ENCODE measurements around the gene MNX1.

The MNX1 gene

DNA sequence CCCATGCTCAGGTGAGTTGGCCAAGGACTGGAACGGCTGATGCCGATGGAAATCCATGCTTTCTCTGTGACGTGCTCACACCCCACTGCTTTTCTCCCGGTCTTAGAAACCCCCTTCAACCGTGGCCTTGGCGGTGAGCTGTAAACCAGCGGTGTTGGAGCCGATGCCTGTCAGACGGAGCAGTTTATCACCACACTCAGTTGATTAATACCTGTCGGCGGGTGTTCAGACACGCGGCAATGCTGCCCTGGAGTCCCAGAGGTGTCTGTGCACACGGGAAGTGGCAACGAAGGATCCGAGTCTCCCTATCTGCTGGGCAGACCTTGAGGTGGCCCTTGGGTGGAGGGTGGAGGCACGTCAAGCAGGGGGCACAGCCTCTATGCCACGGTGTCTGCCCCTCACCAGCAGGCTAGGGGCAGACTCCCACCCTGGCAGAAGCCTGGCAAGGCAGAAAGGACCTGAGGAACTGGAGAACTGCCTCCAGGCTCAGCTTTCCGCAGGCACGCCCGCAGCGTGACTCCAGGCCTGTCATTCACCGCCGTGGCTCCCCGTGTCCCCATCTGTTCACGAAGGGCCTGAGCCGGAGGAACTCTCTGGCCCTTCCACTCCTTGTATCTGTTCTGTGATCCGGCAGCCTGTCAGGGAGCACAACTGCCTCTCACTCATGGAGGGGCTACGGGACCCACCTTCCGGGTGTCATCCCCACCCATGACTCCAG lies 34.6 kb upstream of the MNX1 start:
- no peaks in the 10 kb centered on the region for H3K9me3 ChIP-seq (ENCODE audit: control insufficient read depth in 1 of 2, low read length in 2 of 2)
- H3K4me1 ChIP-seq (ENCODE audit: control insufficient read depth in 1 of 2, insufficient read depth in 2 of 2, low read length in 2 of 2) = no peaks in the 10 kb centered on the region
- no peak overlapping the region for H3K4me3 ChIP-seq (ENCODE audit: low read depth in 1 of 2, low read length in 2 of 2)
- H3K27me3 ChIP-seq (ENCODE audit: control insufficient read depth in 1 of 2, insufficient read depth in 2 of 2, low read length in 2 of 2) = peaks cover 4 to 11% of the 10 kb centered on the region in 2 donors
- H3K27ac ChIP-seq (ENCODE audit: low read depth, low read length) = no peak overlapping the region
- H3K36me3 ChIP-seq (ENCODE audit: control insufficient read depth in 1 of 2, insufficient read depth in 2 of 2, low read length in 2 of 2) = no peaks in the 10 kb centered on the region
- no peak overlapping the region for H3K9ac ChIP-seq (ENCODE audit: low read depth in 1 of 2, low read length in 2 of 2)

DNA sequence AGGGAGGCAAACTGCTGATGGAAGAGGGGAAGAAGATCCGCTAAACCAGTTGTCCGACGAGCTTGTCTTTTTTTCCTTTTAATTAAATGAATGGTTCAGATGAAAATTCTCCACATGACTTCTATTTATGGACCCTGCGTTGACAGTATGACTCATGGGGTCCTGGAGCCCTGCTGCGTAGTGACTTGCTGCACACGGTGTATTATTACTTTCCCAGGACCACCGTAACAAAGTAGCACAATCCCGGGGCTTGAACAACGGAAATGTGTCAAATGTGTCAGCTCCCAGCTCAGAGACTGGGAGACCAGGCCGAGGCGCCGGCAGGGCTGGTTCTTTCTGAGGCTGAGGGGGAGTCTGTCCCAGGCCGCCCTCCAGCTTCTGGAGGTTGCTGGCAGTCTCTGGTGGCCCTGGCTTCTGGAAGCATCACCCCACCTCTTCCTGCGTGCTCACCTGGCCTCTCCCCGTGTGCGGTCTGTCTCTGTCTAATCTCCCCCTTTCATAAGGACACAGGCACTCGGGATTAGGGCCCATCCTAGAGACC lies 33.8 kb upstream of the MNX1 start:
- no peak overlapping the region for H3K9ac ChIP-seq (ENCODE audit: low read depth in 1 of 2, low read length in 2 of 2)
- H3K9me3 ChIP-seq (ENCODE audit: control insufficient read depth in 1 of 2, low read length in 2 of 2) = no peaks in the 10 kb centered on the region
- no peak overlapping the region for H3K27ac ChIP-seq (ENCODE audit: low read depth, low read length)
- no peaks in the 10 kb centered on the region for H3K36me3 ChIP-seq (ENCODE audit: control insufficient read depth in 1 of 2, insufficient read depth in 2 of 2, low read length in 2 of 2)
- no peak overlapping the region for H3K4me3 ChIP-seq (ENCODE audit: low read depth in 1 of 2, low read length in 2 of 2)
- no peaks in the 10 kb centered on the region for H3K4me1 ChIP-seq (ENCODE audit: control insufficient read depth in 1 of 2, insufficient read depth in 2 of 2, low read length in 2 of 2)
- H3K27me3 ChIP-seq (ENCODE audit: control insufficient read depth in 1 of 2, insufficient read depth in 2 of 2, low read length in 2 of 2) = peaks cover 0 to 11% of the 10 kb centered on the region in 2 donors

DNA sequence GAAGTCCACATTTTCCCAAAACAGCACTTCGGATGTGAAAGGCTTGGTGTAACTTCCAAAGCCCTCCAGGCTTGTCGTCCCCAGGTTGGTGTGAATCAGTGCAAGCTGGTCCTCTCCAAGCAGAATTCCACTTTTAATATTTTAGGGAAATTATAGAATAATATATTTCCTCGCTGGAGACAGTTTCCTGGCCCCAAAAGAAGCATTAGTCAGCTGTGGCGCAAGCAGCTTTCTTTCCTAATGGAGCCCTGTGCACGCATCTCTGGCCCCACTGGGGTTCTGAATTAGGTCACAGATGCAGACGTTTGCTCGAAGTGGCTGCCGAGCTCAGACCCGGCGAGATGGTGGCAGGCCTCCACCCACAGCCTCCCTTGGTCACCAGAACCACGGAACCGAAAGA lies 33.3 kb upstream of the MNX1 start:
- peaks cover 0 to 10% of the 10 kb centered on the region in 2 donors for H3K27me3 ChIP-seq (ENCODE audit: control insufficient read depth in 1 of 2, insufficient read depth in 2 of 2, low read length in 2 of 2)
- H3K9ac ChIP-seq (ENCODE audit: low read depth in 1 of 2, low read length in 2 of 2) = no peak overlapping the region
- H3K4me1 ChIP-seq (ENCODE audit: control insufficient read depth in 1 of 2, insufficient read depth in 2 of 2, low read length in 2 of 2) = no peaks in the 10 kb centered on the region
- no peak overlapping the region for H3K4me3 ChIP-seq (ENCODE audit: low read depth in 1 of 2, low read length in 2 of 2)
- H3K9me3 ChIP-seq (ENCODE audit: control insufficient read depth in 1 of 2, low read length in 2 of 2) = no peaks in the 10 kb centered on the region
- no peaks in the 10 kb centered on the region for H3K36me3 ChIP-seq (ENCODE audit: control insufficient read depth in 1 of 2, insufficient read depth in 2 of 2, low read length in 2 of 2)
- H3K27ac ChIP-seq (ENCODE audit: low read depth, low read length) = no peak overlapping the region

DNA sequence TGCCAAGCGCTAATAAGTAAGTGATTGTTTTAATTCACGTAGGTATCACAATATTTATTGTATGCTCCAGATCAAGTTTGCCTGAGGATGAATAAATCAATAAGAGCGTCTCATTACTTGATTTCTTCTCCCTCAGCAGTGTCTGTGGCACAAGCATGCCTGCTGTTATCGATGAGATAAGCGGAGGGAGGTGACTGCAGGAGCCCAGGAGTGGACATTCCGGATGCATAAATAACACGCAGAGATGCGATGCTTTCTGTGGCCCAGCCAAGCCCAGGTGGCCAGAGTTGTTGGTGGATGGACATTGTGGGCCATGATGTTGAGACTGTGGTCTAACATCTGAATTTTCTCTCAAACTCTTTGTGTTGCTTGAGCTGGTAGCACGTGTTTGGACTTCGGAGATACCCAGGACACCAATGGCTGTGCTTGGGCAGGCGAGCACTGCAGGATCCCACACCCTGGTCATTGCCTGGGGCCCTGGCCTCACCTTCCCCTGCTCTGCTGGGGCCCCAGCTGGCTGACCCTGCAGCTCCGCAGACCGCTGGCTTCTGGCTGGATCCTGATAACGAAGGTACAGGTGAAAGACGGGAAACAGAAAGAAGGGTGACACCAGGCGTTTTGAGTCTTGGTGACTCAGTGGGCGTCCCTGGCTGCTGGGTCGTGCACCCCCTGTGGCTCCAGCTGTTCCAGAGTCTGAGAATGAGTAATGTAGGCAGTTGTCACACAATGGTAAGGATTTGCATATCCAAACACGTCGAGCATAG lies 31.2 kb upstream of the MNX1 start:
- Histone ChIP-seq H3K27me3 (ENCODE audit: control insufficient read depth in 1 of 2, insufficient read depth in 2 of 2, low read length in 2 of 2) (peaks cover 9% of the 10 kb centered on the region in 2 donors), H3K9me3 (ENCODE audit: control insufficient read depth in 1 of 2, low read length in 2 of 2) (no peaks in the 10 kb centered on the region), H3K27ac (ENCODE audit: low read depth, low read length) (no peak overlapping the region), H3K4me3 (ENCODE audit: low read depth in 1 of 2, low read length in 2 of 2) (no peak overlapping the region), H3K36me3 (ENCODE audit: control insufficient read depth in 1 of 2, insufficient read depth in 2 of 2, low read length in 2 of 2) (no peaks in the 10 kb centered on the region), H3K9ac (ENCODE audit: low read depth in 1 of 2, low read length in 2 of 2) (no peak overlapping the region), H3K4me1 (ENCODE audit: control insufficient read depth in 1 of 2, insufficient read depth in 2 of 2, low read length in 2 of 2) (no peaks in the 10 kb centered on the region)

DNA sequence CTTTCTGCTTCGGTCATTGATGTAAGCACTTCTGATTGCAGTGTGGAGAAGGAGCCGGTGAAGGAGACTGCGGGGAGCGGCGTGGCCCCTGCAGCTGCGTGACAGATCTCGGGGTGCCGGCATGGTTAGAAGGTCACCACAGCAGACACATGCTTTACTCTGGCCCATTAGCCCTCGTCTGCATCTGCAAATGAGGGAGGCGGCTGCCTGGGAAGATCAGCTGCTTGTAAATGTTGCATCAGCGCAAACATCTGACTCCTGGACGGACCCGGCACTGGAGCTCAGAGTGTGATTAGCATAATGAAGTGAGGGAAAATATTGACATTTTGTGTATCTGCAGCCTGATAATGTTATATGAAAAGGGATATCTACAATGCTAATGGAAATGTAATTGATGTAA lies 30.5 kb upstream of the MNX1 start:
- H3K4me1 ChIP-seq (ENCODE audit: control insufficient read depth in 1 of 2, insufficient read depth in 2 of 2, low read length in 2 of 2) = no peaks in the 10 kb centered on the region
- H3K4me3 ChIP-seq (ENCODE audit: low read depth in 1 of 2, low read length in 2 of 2) = no peak overlapping the region
- no peak overlapping the region for H3K9ac ChIP-seq (ENCODE audit: low read depth in 1 of 2, low read length in 2 of 2)
- no peaks in the 10 kb centered on the region for H3K36me3 ChIP-seq (ENCODE audit: control insufficient read depth in 1 of 2, insufficient read depth in 2 of 2, low read length in 2 of 2)
- H3K9me3 ChIP-seq (ENCODE audit: control insufficient read depth in 1 of 2, low read length in 2 of 2) = no peaks in the 10 kb centered on the region
- H3K27me3 ChIP-seq (ENCODE audit: control insufficient read depth in 1 of 2, insufficient read depth in 2 of 2, low read length in 2 of 2) = peaks cover 9 to 10% of the 10 kb centered on the region in 2 donors
- H3K27ac ChIP-seq (ENCODE audit: low read depth, low read length) = no peak overlapping the region

DNA sequence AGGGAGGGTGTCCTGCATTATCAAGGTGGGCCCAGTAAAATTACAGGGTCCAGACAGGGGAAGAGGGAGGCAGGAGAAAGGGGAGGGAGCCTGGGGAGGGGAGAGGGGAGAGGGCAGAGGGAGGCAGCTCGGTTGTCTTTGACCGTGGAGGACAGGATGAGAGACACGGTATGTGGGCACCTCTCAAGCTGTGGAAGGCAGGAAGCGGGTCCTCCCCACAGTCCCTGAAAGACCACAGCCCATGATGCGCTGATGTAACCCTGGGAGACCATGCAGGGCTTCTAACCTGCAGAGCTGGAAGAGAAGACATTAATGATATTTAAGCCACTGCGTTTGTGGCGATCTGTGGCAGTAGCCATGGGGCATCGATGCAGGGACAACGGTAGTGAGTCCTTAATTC lies 27.2 kb upstream of the MNX1 start:
- no peak overlapping the region for H3K9ac ChIP-seq (ENCODE audit: low read depth in 1 of 2, low read length in 2 of 2)
- peaks cover 10 to 13% of the 10 kb centered on the region in 2 donors for H3K27me3 ChIP-seq (ENCODE audit: control insufficient read depth in 1 of 2, insufficient read depth in 2 of 2, low read length in 2 of 2)
- H3K36me3 ChIP-seq (ENCODE audit: control insufficient read depth in 1 of 2, insufficient read depth in 2 of 2, low read length in 2 of 2) = no peaks in the 10 kb centered on the region
- no peaks in the 10 kb centered on the region for H3K4me1 ChIP-seq (ENCODE audit: control insufficient read depth in 1 of 2, insufficient read depth in 2 of 2, low read length in 2 of 2)
- H3K4me3 ChIP-seq (ENCODE audit: low read depth in 1 of 2, low read length in 2 of 2) = no peak overlapping the region
- H3K27ac ChIP-seq (ENCODE audit: low read depth, low read length) = no peak overlapping the region
- H3K9me3 ChIP-seq (ENCODE audit: control insufficient read depth in 1 of 2, low read length in 2 of 2) = no peaks in the 10 kb centered on the region

DNA sequence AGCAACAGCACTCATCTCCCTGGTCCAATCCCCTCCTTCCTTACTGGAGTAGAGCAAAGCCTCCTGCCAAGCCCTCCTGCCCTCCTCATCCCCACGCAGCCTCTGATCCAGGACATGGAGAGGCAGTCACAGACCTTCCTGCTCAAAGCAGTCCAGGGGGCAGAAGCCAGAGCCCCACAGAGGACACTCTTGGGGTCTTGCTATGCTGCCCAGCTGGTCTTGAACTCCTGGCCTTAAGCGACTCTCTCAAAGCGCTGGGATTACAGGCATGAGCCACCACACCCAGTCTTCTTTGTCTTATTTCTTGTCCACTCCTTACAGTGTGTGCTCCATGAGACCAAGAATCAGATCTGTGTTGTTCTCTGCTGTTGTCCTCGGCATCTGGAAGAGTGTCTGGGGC lies 26.6 kb upstream of the MNX1 start:
- no peak overlapping the region for H3K27ac ChIP-seq (ENCODE audit: low read depth, low read length)
- no peak overlapping the region for H3K4me3 ChIP-seq (ENCODE audit: low read depth in 1 of 2, low read length in 2 of 2)
- H3K36me3 ChIP-seq (ENCODE audit: control insufficient read depth in 1 of 2, insufficient read depth in 2 of 2, low read length in 2 of 2) = no peaks in the 10 kb centered on the region
- no peaks in the 10 kb centered on the region for H3K4me1 ChIP-seq (ENCODE audit: control insufficient read depth in 1 of 2, insufficient read depth in 2 of 2, low read length in 2 of 2)
- peaks cover 12% of the 10 kb centered on the region in 2 donors for H3K27me3 ChIP-seq (ENCODE audit: control insufficient read depth in 1 of 2, insufficient read depth in 2 of 2, low read length in 2 of 2)
- H3K9me3 ChIP-seq (ENCODE audit: control insufficient read depth in 1 of 2, low read length in 2 of 2) = no peaks in the 10 kb centered on the region
- no peak overlapping the region for H3K9ac ChIP-seq (ENCODE audit: low read depth in 1 of 2, low read length in 2 of 2)

DNA sequence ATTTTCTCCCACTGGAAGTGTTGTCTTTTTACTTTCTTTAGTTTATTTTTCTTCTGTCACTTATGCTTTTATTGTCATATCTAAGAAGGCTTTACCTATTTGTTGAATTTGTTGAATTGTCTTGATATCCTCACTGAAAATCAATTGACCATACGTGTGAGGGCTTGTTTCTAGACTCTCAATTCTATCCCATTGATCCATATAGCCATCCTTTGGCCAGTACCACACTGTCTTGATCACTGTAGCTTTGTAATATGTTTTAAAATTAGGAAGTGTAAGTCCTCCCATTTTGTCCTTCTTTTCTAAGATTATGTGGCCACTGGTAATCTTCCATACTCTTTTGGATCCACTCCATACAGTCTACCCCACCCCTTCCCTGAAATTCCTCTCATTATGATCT lies 25.5 kb upstream of the MNX1 start:
- Histone ChIP-seq H3K9ac (ENCODE audit: low read depth in 1 of 2, low read length in 2 of 2) (no peak overlapping the region), H3K4me1 (ENCODE audit: control insufficient read depth in 1 of 2, insufficient read depth in 2 of 2, low read length in 2 of 2) (no peaks in the 10 kb centered on the region), H3K27ac (ENCODE audit: low read depth, low read length) (no peak overlapping the region), H3K4me3 (ENCODE audit: low read depth in 1 of 2, low read length in 2 of 2) (no peak overlapping the region), H3K27me3 (ENCODE audit: control insufficient read depth in 1 of 2, insufficient read depth in 2 of 2, low read length in 2 of 2) (peaks cover 4 to 16% of the 10 kb centered on the region in 2 donors), H3K36me3 (ENCODE audit: control insufficient read depth in 1 of 2, insufficient read depth in 2 of 2, low read length in 2 of 2) (no peaks in the 10 kb centered on the region), H3K9me3 (ENCODE audit: control insufficient read depth in 1 of 2, low read length in 2 of 2) (no peaks in the 10 kb centered on the region)

DNA sequence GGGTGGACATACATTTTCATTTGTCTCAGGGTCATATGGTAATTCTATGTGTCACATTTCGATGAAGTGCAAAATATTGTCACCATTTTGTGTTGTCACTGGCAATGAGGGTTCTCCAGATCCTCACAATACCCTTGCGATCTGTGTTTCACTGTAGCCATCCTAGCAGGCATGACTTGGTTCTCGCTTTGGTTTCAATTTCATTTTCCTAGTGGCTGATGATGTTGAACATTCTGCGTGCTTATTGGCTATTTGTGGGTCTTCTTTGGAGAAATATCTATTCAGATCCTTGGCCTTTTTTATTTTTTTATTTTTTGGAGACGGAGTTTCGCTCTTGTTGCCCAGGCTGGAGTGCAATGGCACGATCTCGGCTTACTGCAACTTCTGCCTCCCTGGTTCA lies 24.8 kb upstream of the MNX1 start:
- H3K9ac ChIP-seq (ENCODE audit: low read depth in 1 of 2, low read length in 2 of 2) = no peak overlapping the region
- no peaks in the 10 kb centered on the region for H3K36me3 ChIP-seq (ENCODE audit: control insufficient read depth in 1 of 2, insufficient read depth in 2 of 2, low read length in 2 of 2)
- H3K9me3 ChIP-seq (ENCODE audit: control insufficient read depth in 1 of 2, low read length in 2 of 2) = no peaks in the 10 kb centered on the region
- H3K27me3 ChIP-seq (ENCODE audit: control insufficient read depth in 1 of 2, insufficient read depth in 2 of 2, low read length in 2 of 2) = peaks cover 4 to 16% of the 10 kb centered on the region in 2 donors
- no peak overlapping the region for H3K4me3 ChIP-seq (ENCODE audit: low read depth in 1 of 2, low read length in 2 of 2)
- H3K4me1 ChIP-seq (ENCODE audit: control insufficient read depth in 1 of 2, insufficient read depth in 2 of 2, low read length in 2 of 2) = no peaks in the 10 kb centered on the region
- no peak overlapping the region for H3K27ac ChIP-seq (ENCODE audit: low read depth, low read length)

Measured in duodenal mucosa (tissue), 2 donors.